OCI-LY1 (cell line): ENCODE data around the gene DNAJB11.

Experiments used
- H2AFZ ChIP-seq: fragments of 200-600 bp; sonication (generic), shearing (Covaris generic); 2 replicates; pipeline ENCODE4 v1.6.0; 2014; ENCODE audit warnings: antibody characterized with exemption, mild to moderate bottlenecking, low read length
- H3F3A ChIP-seq: fragments of 200-600 bp; sonication (generic), shearing (Covaris generic); 2 replicates; pipeline ENCODE4 v1.6.0; 2014; ENCODE audit warnings: mild to moderate bottlenecking, antibody characterized with exemption, low read length, moderate library complexity; ENCODE audit not compliant: insufficient read depth
- H3K27ac ChIP-seq: fragments of 200-600 bp; sonication (generic); 2 replicates; pipeline ENCODE4 v1.5.1; 2014; ENCODE audit warnings: low read length, mixed run types, mild to moderate bottlenecking, low read depth; ENCODE audit not compliant: poor library complexity, severe bottlenecking
- H3K27me3 ChIP-seq: fragments of 200-600 bp; sonication (generic); 2 replicates; pipeline ENCODE4 v1.6.0; 2014; ENCODE audit warnings: antibody characterized with exemption, mild to moderate bottlenecking, low read length, moderate library complexity; ENCODE audit not compliant: insufficient read depth
- H3K36me3 ChIP-seq: fragments of 200-600 bp; sonication (generic); 2 replicates; pipeline ENCODE4 v1.6.1; 2014; ENCODE audit warnings: mild to moderate bottlenecking, antibody characterized with exemption, low read length, moderate library complexity, mixed read lengths; ENCODE audit not compliant: insufficient read depth
- H3K4me1 ChIP-seq: fragments of 200-600 bp; sonication (generic); 2 replicates; pipeline ENCODE4 v1.5.1; 2014; ENCODE audit warnings: mild to moderate bottlenecking, low read length, moderate library complexity; ENCODE audit not compliant: insufficient read depth, severe bottlenecking
- H3K4me2 ChIP-seq: fragments of 200-600 bp; sonication (generic), shearing (Covaris generic); 2 replicates; pipeline ENCODE4 v1.6.1; 2014; ENCODE audit warnings: low read length
- H3K4me3 ChIP-seq: fragments of 200-600 bp; sonication (generic); 2 replicates; pipeline ENCODE4 v1.5.1; 2014; ENCODE audit warnings: low read length, low read depth, mild to moderate bottlenecking, mixed read lengths; ENCODE audit not compliant: poor library complexity, severe bottlenecking
- H3K79me2 ChIP-seq: fragments of 200-600 bp; shearing (Covaris generic); 2 replicates; pipeline ENCODE4 v1.6.1; 2016; ENCODE audit warnings: mixed run types, low read length, mixed read lengths; ENCODE audit not compliant: insufficient read depth
- H3K9ac ChIP-seq: fragments of 200-600 bp; sonication (generic), shearing (Covaris generic); 2 replicates; pipeline ENCODE4 v1.6.1; 2014; ENCODE audit warnings: mild to moderate bottlenecking, low read length, mixed read lengths
- H3K9me2 ChIP-seq: fragments of 200-600 bp; sonication (generic), shearing (Covaris generic); 2 replicates; pipeline ENCODE4 v1.6.1; 2014; ENCODE audit warnings: low read depth, mild to moderate bottlenecking, low read length, mixed read lengths
- H3K9me3 ChIP-seq: fragments of 200-600 bp; shearing (Covaris generic); 2 replicates; pipeline ENCODE4 v1.6.1; 2014; ENCODE audit warnings: low read length, mixed read lengths
- H4K20me1 ChIP-seq: fragments of 200-600 bp; sonication (generic), shearing (Covaris generic); 2 replicates; pipeline ENCODE4 v1.6.0; 2016; ENCODE audit warnings: mild to moderate bottlenecking, low read length; ENCODE audit not compliant: insufficient read depth
- CTCF ChIP-seq: fragments of 200-600 bp; sonication (generic), shearing (Covaris generic); IDR thresholded peaks from 2 replicates; pipeline ENCODE4 v1.5.1; 2017; ENCODE audit warnings: mild to moderate bottlenecking, antibody characterized with exemption, low read length, moderate library complexity, mixed read lengths
- EZH2 ChIP-seq: fragments of 200-600 bp; sonication (generic), shearing (Covaris generic); IDR thresholded peaks from 2 replicates; pipeline ENCODE4 v1.8.0; 2017; ENCODE audit warnings: borderline replicate concordance, mixed run types, mild to moderate bottlenecking, antibody characterized with exemption, low read length, moderate library complexity, mixed read lengths

The DNAJB11 gene

GRCh38 chr3:186614266-186614596, 43.7 kb downstream of the DNAJB11 start:
- Histone ChIP-seq H3K36me3 (no peaks in the 10 kb centered on the region), H3K79me2 (no peaks in the 10 kb centered on the region), H3K27ac (no peak overlapping the region), H3K9me2 (no peaks in the 10 kb centered on the region), H3F3A (no peaks in the 10 kb centered on the region), H3K9ac (no peak overlapping the region; the same call in 1 of the 2 replicates), H4K20me1 (no peaks in the 10 kb centered on the region), H3K27me3 (0 out of 2 replicates have a peak, but pooled peaks cover 5% of the 10 kb centered on the region), H3K4me1 (peaks cover 27% of the 10 kb centered on the region), H2AFZ (no peak overlapping the region), H3K4me3 (peak overlapping the region; percentile 32), H3K4me2 (peak overlapping the region; percentile 62), H3K9me3 (no peaks in the 10 kb centered on the region)
- TF ChIP-seq EZH2, result no peak
- TF ChIP-seq CTCF, result no peak

GRCh38 chr3:186614597-186615483, 44.3 kb downstream of the DNAJB11 start:
- no peaks in the 10 kb centered on the region for H3K79me2 ChIP-seq
- no peaks in the 10 kb centered on the region for H3K36me3 ChIP-seq
- H3K4me3 ChIP-seq, result peak overlapping the region; percentile 32
- H3K27me3 ChIP-seq, result 0 out of 2 replicates have a peak, but pooled peaks cover 5% of the 10 kb centered on the region
- TF ChIP-seq EZH2 (no peak), CTCF (peak; percentile 100)
- H4K20me1 ChIP-seq, result no peaks in the 10 kb centered on the region
- H3K4me2 ChIP-seq, result peak overlapping the region; percentile 62
- no peaks in the 10 kb centered on the region for H3K9me2 ChIP-seq
- H3K9ac ChIP-seq, result peak overlapping the region; percentile 8; the same call in 1 of the 2 replicates
- H3K27ac ChIP-seq, result no peak overlapping the region
- H2AFZ ChIP-seq, result 0 out of 2 replicates have a peak overlapping the region, but pooled peaks have one; percentile 35
- no peaks in the 10 kb centered on the region for H3K9me3 ChIP-seq
- H3F3A ChIP-seq, result no peaks in the 10 kb centered on the region
- H3K4me1 ChIP-seq, result peaks cover 27% of the 10 kb centered on the region

GRCh38 chr3:186616299-186616617, 45.7 kb downstream of the DNAJB11 start:
- Histone ChIP-seq H3K27me3 (0 out of 2 replicates have a peak, but pooled peaks cover 5% of the 10 kb centered on the region), H2AFZ (no peak overlapping the region), H3F3A (no peaks in the 10 kb centered on the region), H3K4me3 (no peak overlapping the region), H4K20me1 (no peaks in the 10 kb centered on the region), H3K36me3 (no peaks in the 10 kb centered on the region), H3K4me1 (peaks cover 27% of the 10 kb centered on the region), H3K4me2 (no peak overlapping the region), H3K79me2 (no peaks in the 10 kb centered on the region), H3K27ac (no peak overlapping the region), H3K9me2 (no peaks in the 10 kb centered on the region), H3K9ac (no peak overlapping the region), H3K9me3 (no peaks in the 10 kb centered on the region)
- no peak for TF ChIP-seq CTCF
- no peak for TF ChIP-seq EZH2
